NB4 (cell line): Measurements from ENCODE around the gene RERE.

ENCODE experiments used
- DNase-seq: peaks from one replicate; pipeline ENCODE4 v3.0.0; 2010; ENCODE audit warnings: low read depth
- H3K4me3 ChIP-seq: one replicate; pipeline ENCODE4 v1.5.1; 2011; ENCODE audit warnings: mild to moderate bottlenecking, low read depth, low read length, moderate library complexity
- CTCF ChIP-seq: IDR thresholded peaks from one replicate; pipeline ENCODE4 v1.5.1; 2012; ENCODE audit warnings: low read depth, low read length
- MYC ChIP-seq: IDR thresholded peaks from 2 replicates; pipeline ENCODE4 v1.6.1; 2011; ENCODE audit warnings: low read depth, low read length
- POLR2A ChIP-seq: IDR thresholded peaks from 2 replicates; pipeline ENCODE4 v1.6.1; 2011; ENCODE audit warnings: mild to moderate bottlenecking; ENCODE audit not compliant: insufficient read length; ENCODE audit errors: extremely low read depth
- TF ChIP-seq, protein P1 (sequence below): IDR thresholded peaks from 2 replicates; pipeline ENCODE4 v1.6.1; 2011; ENCODE audit warnings: low read depth, low read length

The RERE gene

GRCh38 chr1:8652467-8653046, 164.9 kb downstream of the RERE start:
- no peak for DNase-seq
- TF ChIP-seq CTCF: no peak
- no peak for TF ChIP-seq POLR2A
- no peak for TF ChIP-seq MYC
- TF ChIP-seq, protein P1, sequence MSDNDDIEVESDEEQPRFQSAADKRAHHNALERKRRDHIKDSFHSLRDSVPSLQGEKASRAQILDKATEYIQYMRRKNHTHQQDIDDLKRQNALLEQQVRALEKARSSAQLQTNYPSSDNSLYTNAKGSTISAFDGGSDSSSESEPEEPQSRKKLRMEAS: no peak
- H3K4me3 ChIP-seq: no peak overlapping the region

DNA sequence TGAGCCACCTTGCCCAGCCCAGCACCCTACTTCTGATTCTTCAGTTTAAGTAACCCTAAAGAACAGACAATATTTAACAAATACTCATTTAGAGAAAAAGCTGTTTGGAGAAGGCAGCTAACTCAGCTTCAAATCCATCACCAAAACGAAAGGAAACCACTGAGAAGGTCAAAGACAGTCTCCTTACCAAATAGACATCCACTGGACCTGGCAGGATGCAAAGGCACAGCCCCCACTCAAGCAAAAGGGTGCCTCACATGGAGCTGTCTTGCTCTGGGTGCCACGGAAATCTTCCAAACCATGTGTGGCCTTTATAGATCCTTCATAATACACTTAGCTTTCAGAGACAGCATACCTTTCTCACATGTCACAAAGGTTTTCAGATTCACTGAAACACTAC, 165.5 kb downstream of the RERE start:
- TF ChIP-seq POLR2A (no peak), CTCF (no peak), MYC (no peak)
- TF ChIP-seq, protein P1: no peak
- no peak overlapping the region for H3K4me3 ChIP-seq
- DNase-seq: no peak

DNA sequence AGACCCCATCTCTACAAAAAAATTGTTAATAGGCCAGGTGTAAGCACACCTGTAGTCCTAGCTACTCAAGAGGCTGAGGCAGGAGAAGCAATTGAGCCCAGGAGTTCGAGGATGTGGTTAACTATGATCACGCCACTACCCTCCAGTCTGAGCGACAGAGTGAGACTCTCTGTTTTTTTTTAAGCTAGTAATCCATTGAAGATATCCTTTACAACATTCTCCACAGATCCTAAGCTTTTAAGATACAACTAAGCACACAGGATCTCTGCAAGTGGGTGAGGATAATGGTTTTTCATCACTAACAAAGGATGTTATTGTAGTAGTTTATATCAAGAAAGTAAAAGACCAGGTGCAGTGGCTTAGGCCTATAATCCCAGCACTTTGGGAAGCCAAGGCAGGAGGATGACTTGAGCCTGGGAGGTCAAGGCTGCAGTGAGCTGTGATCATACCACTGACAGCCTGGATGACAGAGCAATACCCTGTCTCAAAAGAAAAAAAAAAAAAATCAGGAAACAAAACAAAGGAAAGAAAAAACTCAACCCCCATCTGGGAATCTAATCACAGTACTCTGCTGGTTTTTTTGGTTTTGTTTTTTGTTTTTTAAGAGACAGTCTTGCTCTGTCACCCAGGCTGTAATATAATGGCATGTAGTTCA, 166.1 kb downstream of the RERE start:
- DNase-seq: no peak
- TF ChIP-seq POLR2A: no peak
- no peak for TF ChIP-seq CTCF
- no peak for TF ChIP-seq MYC
- TF ChIP-seq, protein P1: no peak
- H3K4me3 ChIP-seq: no peak overlapping the region

DNA sequence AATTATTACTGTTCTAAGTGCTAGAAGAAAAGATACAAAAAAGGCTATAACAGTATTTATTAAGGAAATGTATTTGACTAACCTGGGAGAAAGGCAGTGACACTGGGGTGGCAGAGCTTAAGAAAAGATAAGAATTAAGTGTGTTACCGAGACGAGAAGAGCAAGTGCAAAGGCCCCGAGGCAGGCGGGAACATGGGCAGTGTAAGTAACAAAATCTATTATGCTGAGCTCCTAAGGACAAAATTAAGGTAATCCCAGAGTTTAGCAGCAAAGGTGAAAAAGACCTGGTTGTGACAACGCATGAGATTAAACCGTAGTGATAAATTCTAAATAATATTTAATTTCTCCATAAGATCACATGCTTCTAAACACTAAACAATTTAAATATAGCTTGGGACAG, 167.6 kb downstream of the RERE start:
- no peak for TF ChIP-seq CTCF
- TF ChIP-seq, protein P1: no peak
- TF ChIP-seq POLR2A: no peak
- no peak for TF ChIP-seq MYC
- H3K4me3 ChIP-seq: no peak overlapping the region
- no peak for DNase-seq

GRCh38 chr1:8649027-8649426, 168.4 kb downstream of the RERE start:
- TF ChIP-seq MYC (no peak), POLR2A (no peak), CTCF (no peak)
- TF ChIP-seq, protein P1: no peak
- no peak for DNase-seq
- H3K4me3 ChIP-seq: no peak overlapping the region
